ENCODE results near the gene UGT1A6. TPM values are rescaled to one million over a fixed set of nuclear protein-coding genes. Genes with fewer than 3 reads are reported as not detected.

The UGT1A6 gene
- total and polyA plus RNA-seq, 8 donors, result 0.10 to 1.7 (median 0.16) TPM; not detected in 3

DNA sequence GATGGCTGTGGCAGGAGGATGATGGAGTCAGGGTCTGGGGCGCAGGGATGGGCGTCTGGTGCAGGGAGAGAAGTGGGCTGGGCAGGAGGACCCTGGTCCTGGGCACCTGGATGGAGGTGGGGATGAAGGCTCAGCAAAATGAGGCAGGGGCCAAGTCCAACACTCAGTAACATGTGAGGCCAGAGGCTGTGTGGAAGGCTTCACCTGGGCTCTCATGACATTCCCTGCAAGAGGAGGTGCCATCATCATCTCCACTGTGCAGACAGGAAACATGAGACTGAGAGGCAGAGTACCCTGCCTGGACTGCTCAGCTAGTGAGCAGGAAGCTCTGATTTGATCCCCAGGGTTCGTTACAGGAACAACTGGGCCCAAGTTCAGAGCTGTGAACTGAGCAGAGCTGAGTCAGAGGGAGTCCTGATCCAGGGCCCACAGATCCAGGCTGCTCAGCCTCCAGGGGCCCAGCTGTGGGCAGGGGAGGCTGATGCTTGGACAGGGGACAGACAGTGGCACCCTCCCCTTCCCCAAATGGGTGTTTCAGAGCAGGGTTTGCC is 124.7 kb downstream of the UGT1A6 start:
- Histone ChIP-seq H3K27ac (no peak overlapping the region), H3K9me3 (peaks cover 0 to 4% of the 10 kb centered on the region in 2 donors), H3K36me3 (no peaks in the 10 kb centered on the region), H3K4me1 (no peaks in the 10 kb centered on the region), H3K27me3 (no peaks in the 10 kb centered on the region), H3K4me3 (no peak overlapping the region)
- ATAC-seq (no peak), DNase-seq (no peak)
- intact Hi-C loops (cut with DNase I), result no loop called here
- TF ChIP-seq, protein P1, sequence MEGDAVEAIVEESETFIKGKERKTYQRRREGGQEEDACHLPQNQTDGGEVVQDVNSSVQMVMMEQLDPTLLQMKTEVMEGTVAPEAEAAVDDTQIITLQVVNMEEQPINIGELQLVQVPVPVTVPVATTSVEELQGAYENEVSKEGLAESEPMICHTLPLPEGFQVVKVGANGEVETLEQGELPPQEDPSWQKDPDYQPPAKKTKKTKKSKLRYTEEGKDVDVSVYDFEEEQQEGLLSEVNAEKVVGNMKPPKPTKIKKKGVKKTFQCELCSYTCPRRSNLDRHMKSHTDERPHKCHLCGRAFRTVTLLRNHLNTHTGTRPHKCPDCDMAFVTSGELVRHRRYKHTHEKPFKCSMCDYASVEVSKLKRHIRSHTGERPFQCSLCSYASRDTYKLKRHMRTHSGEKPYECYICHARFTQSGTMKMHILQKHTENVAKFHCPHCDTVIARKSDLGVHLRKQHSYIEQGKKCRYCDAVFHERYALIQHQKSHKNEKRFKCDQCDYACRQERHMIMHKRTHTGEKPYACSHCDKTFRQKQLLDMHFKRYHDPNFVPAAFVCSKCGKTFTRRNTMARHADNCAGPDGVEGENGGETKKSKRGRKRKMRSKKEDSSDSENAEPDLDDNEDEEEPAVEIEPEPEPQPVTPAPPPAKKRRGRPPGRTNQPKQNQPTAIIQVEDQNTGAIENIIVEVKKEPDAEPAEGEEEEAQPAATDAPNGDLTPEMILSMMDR (IDR thresholded peaks at IDR 0.05), result no peak

DNA sequence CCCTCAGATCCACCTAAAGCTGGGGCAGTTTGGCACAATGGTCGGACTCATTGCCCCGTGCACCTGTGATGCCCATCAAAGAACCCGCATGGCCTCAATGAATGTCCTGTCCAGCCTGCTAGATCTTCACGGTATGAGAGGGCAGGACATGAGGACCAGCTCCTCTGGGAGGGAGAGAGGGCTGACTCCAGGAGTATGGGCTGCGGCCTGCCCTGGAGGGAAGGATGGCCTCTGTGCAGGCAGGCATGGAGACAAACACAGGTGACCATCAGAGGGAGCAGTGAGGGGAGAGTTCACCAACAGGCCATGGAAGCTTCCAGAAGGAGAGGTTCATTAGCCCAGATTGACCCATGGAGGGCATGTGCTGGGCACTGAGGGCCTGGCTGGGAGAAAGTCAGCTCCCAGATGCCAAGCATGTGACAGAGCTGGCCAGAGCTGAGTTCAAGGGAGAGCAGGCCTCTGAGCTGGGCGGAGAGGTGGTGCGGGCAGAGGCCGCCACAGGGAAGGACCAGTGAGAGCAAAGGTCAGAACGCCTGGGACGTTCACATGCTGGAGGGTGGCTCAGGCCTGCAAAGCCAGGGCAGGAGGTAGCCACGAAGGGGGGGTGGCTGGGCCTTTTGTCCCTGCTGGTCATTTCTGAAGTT is 125.4 kb downstream of the UGT1A6 start:
- no peaks in the 10 kb centered on the region for H3K36me3 ChIP-seq
- no peak overlapping the region for H3K27ac ChIP-seq
- intact Hi-C loops (cut with DNase I), result no loop called here
- no peak overlapping the region for H3K4me3 ChIP-seq
- TF ChIP-seq, protein P1 (IDR thresholded peaks at IDR 0.05), result no peak
- ATAC-seq, result no peak
- H3K9me3 ChIP-seq, result peaks cover 0 to 4% of the 10 kb centered on the region in 2 donors
- H3K27me3 ChIP-seq, result no peaks in the 10 kb centered on the region
- no peaks in the 10 kb centered on the region for H3K4me1 ChIP-seq
- no peak for DNase-seq

DNA sequence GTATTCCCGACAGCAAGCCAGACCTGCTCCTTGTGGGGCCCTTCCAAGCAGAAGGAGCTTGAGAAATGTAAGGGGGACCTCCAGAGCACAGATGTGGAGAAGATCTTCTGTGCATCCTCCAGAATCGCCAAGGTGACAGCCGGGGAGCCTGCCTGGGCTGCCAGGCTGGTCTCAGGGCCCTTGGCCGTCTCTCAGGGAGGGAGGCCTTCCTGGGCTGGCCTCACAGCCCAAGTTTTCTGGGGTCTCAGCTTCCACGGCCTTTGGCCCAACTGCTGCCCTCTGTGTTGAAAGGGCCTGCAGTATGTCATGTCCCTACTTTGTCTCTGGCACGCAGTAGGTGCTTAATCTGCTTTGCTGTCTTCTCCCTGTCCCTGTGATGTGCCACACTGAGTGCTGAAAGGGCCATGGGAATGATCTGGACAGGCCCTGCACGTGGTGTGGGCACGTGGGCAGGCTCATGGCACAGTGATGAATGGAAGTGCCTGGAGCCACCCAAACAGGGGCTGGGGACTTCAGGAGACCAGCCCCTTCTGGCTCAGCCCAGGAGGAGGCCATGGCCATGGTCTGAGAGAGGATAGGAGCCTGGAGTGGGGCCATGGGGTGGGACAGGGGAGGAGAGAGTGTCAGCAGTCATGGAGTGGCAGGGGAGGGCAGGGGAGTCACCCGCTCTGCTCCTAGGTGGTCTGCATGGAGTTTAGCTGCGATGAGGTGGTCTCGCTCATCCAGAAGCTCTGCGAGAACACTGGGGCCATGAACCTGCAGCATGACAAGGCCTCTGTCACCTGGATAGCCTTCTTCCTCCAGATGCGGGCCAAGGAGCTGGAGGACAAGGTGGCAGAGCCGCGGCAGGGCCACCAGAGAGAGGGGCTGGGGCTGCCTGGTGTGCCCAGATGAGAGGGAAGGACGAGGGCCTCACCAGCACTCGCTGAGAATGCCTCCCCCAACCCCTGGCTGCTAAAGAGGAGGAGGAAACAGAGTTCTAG is 126.2 kb downstream of the UGT1A6 start:
- intact Hi-C loops (cut with DNase I), result no loop called here
- Histone ChIP-seq H3K9me3 (peaks cover 0 to 4% of the 10 kb centered on the region in 2 donors), H3K4me3 (no peak overlapping the region), H3K27ac (no peak overlapping the region), H3K27me3 (no peaks in the 10 kb centered on the region), H3K36me3 (no peaks in the 10 kb centered on the region), H3K4me1 (no peaks in the 10 kb centered on the region)
- ATAC-seq (no peak), DNase-seq (peak in 1 of 4 donors; percentile 59)
- TF ChIP-seq, protein P1 (IDR thresholded peaks at IDR 0.05), result no peak

DNA sequence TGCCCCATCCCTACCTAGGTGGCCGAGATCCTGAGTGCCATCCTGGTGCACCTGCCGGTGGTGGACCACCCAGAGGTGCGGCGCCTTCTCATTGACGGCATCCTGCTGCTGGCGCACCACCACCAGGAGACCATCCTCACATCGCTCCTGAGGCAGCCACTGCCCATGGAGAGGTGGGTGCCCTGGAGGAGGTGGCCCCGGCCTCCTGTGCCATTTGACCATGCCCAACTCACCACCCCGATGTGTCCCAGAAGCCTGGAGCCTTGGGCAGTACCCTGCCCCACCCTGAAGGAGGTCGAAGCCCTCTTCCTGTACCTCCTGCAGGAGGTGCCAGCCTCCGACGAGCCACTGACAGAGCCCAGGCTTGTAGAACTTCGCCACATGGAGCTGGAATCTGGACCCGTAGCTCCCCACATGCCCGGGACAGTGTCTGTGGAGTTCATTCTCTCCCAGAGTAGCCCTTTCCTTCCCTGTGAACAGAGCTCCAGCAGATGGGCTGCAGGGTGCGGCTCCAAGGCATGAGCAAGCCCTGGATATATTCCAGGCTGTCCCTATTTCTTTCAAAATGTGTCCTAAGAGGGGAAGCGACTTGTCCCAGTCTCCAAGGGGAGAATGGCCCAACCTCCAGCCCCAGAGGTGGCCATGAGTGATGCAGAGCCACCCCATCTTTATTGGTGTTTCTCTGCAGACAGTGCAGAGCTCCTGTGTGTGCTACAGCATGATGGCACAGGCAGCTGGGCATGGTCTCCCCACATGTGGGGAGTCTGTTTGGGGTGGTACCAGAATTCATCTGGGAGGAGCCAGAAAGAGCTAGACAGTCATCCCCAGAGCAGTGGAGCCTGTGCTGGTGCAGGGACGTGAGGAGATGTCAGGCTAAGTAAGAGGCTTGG is 127.4 kb downstream of the UGT1A6 start:
- DNase-seq (peak in 1 of 4 donors; percentile 49), ATAC-seq (no peak)
- peaks cover 0 to 4% of the 10 kb centered on the region in 2 donors for H3K9me3 ChIP-seq
- no peak overlapping the region for H3K27ac ChIP-seq
- intact Hi-C loops (cut with DNase I), result no loop called here
- no peak overlapping the region for H3K4me3 ChIP-seq
- H3K36me3 ChIP-seq, result no peaks in the 10 kb centered on the region
- H3K27me3 ChIP-seq, result no peaks in the 10 kb centered on the region
- TF ChIP-seq, protein P1 (IDR thresholded peaks at IDR 0.05), result no peak
- H3K4me1 ChIP-seq, result no peaks in the 10 kb centered on the region

Data from left lung (tissue), 10 donors.